Measurements from ENCODE around the gene GOLGA1. TPM values are rescaled to one million over a fixed set of nuclear protein-coding genes. Genes with fewer than 3 reads are reported as not detected.

GOLGA1 gene
- polyA plus RNA-seq, 1 of the 3 experiments (the other 2 are of a cell fraction) = 10.0 TPM

GRCh38 chr9:124875501-124875900 lies 65.4 kb downstream of the GOLGA1 start:
- CTCF ChIA-PET = no interaction called here

More at GRCh38 chr9:124875501-124875900, 65.4 kb downstream of the GOLGA1 start:
- peaks cover 42% of the 10 kb centered on the region for H4K20me1 ChIP-seq (ENCODE audit: insufficient read depth)
- DNase-seq = no peak
- H3K27ac ChIP-seq (ENCODE audit: low read depth in 2 of 2, low read length in 1 of 2) = no peak overlapping the region
- H3K9me2 ChIP-seq = no peaks in the 10 kb centered on the region
- H3K27me3 ChIP-seq (ENCODE audit: insufficient read depth) = no peaks in the 10 kb centered on the region
- H3F3A ChIP-seq (replicated peaks; ENCODE audit: insufficient read depth) = peaks cover 21% of the 10 kb centered on the region
- H3K4me1 ChIP-seq (ENCODE audit: control insufficient read depth in 1 of 2, insufficient read depth in 2 of 2, low read depth in 1 of 2, low read length in 1 of 2) = peaks cover 5 to 14% of the 10 kb centered on the region in 2 experiments; a peak in 3 of 4 replicates
- peaks cover 66% of the 10 kb centered on the region for H3K79me2 ChIP-seq (ENCODE audit: insufficient read depth)
- POLR2A ChIA-PET = no interaction called here
- no peak overlapping the region for H3K4me3 ChIP-seq (ENCODE audit: low read depth in 2 of 2, low read length in 1 of 2)
- peaks cover 45 to 79% of the 10 kb centered on the region in 2 experiments for H3K36me3 ChIP-seq (replicated peaks in 1 of 2; ENCODE audit: control insufficient read depth in 1 of 2, insufficient read depth in 2 of 2, low read length in 1 of 2)
- no CpG with 5 or more reads among the region's 6 CpGs for WGBS (ENCODE audit: low lambda C conversion rate)
- no peak overlapping the region for H3K9ac ChIP-seq
- no peak overlapping the region for H3K4me2 ChIP-seq
- no peak overlapping the region for H2AFZ ChIP-seq (ENCODE audit: low read depth)
- TF ChIP-seq SIN3A (IDR thresholded peaks at IDR 0.05; ENCODE audit: borderline replicate concordance, low read depth, low read length) (no peak), FOXM1 (IDR thresholded peaks at IDR 0.05; ENCODE audit: low read depth) (no peak), RXRA (IDR thresholded peaks at IDR 0.05; ENCODE audit: borderline replicate concordance, low read depth) (no peak), GABPA (IDR thresholded peaks at IDR 0.05; ENCODE audit: low read depth) (no peak), FOXJ3 (CRISPR knock-in tag; IDR thresholded peaks at IDR 0.05) (no peak), JUND (IDR thresholded peaks at IDR 0.05) (no peak), IRF3 (IDR thresholded peaks at IDR 0.05; ENCODE audit: low read depth, low read length) (no peak), EP300 (IDR thresholded peaks at IDR 0.05; ENCODE audit: borderline replicate concordance in 1 of 2, low read depth in 1 of 2, low read length in 1 of 2) (no peak), ZBTB33 (IDR thresholded peaks at IDR 0.05; ENCODE audit: borderline replicate concordance, low read depth) (no peak), CTCF (IDR thresholded peaks at IDR 0.05) (no peak), NFIC (IDR thresholded peaks at IDR 0.05; ENCODE audit: borderline replicate concordance) (no peak), ELF1 (IDR thresholded peaks at IDR 0.05) (no peak), RCOR1 (IDR thresholded peaks at IDR 0.05; ENCODE audit: low read length) (no peak), USF2 (IDR thresholded peaks at IDR 0.05; ENCODE audit: borderline replicate concordance, low read depth, low read length) (no peak), YY1 (IDR thresholded peaks at IDR 0.05; ENCODE audit: low read depth) (no peak), RAD21 (IDR thresholded peaks at IDR 0.05; ENCODE audit: low read length) (no peak), SMC3 (IDR thresholded peaks at IDR 0.05; ENCODE audit: low read depth, low read length) (no peak)
- TF ChIP-seq, protein P1, sequence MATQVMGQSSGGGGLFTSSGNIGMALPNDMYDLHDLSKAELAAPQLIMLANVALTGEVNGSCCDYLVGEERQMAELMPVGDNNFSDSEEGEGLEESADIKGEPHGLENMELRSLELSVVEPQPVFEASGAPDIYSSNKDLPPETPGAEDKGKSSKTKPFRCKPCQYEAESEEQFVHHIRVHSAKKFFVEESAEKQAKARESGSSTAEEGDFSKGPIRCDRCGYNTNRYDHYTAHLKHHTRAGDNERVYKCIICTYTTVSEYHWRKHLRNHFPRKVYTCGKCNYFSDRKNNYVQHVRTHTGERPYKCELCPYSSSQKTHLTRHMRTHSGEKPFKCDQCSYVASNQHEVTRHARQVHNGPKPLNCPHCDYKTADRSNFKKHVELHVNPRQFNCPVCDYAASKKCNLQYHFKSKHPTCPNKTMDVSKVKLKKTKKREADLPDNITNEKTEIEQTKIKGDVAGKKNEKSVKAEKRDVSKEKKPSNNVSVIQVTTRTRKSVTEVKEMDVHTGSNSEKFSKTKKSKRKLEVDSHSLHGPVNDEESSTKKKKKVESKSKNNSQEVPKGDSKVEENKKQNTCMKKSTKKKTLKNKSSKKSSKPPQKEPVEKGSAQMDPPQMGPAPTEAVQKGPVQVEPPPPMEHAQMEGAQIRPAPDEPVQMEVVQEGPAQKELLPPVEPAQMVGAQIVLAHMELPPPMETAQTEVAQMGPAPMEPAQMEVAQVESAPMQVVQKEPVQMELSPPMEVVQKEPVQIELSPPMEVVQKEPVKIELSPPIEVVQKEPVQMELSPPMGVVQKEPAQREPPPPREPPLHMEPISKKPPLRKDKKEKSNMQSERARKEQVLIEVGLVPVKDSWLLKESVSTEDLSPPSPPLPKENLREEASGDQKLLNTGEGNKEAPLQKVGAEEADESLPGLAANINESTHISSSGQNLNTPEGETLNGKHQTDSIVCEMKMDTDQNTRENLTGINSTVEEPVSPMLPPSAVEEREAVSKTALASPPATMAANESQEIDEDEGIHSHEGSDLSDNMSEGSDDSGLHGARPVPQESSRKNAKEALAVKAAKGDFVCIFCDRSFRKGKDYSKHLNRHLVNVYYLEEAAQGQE (IDR thresholded peaks at IDR 0.05; ENCODE audit: low read depth, low read length) = no peak
- H3K9me3 ChIP-seq = no peaks in the 10 kb centered on the region
